HG03064 (cell line): Measurements from ENCODE around the gene LAMA2.

ENCODE experiments used
- ATAC-seq: cut with Tn5 transposase; IDR thresholded peaks from one replicate; pipeline ENCODE4 v1.9.1; 2021; ENCODE audit warnings: low read depth; ENCODE audit not compliant: unreplicated experiment

LAMA2 gene

DNA sequence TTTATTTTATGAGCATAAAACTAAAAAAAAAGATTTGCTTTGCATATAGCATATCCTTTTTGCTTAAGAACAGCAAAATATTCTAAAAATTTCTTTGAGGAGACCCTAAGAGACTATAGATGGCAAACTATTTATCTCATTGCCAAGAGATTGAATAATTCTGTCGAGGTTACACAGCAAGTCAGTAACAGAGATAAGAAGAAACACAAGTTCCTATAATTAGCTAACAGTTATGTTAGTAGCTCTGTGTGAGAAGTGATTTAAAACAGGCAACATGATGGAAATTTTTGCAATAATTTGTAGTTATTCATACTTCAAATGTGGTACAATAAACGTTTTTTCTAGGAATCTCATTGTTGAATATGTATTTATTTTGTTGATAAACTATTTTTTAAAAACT is 9.1 kb downstream of the LAMA2 start:
- ATAC-seq = no peak

DNA sequence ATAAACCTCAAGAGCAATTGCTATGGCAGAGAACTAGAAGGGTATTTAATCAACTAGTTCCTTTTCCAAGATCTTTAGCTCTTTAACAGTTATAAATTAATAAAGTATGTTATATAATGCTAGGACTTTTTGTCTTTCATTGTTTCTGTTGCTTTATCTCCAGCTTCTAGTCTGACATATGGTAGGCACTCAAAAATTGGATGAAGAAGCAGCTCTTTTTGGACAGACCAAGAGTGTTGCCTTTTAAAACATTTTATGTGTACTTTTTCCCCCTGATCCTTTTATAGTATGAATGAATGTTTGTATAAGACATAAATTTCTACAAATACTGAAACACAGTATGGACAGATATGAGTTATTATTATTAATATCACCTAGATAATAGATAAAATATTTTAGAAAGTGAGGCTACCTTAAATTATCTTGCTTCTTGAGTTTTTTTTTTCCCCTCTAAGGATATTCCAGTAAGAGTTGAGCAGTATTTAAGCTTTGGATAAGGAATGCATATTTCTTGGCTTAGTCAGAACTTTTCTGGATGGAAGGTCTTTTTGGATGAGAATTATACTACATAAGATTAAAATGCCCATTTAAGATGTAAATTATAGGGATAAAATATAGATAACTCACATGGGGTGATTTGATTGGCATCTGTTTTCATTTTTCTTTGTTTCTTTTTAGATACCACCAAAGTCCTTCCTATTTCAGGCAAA is 16.6 kb downstream of the LAMA2 start:
- no peak for ATAC-seq

DNA sequence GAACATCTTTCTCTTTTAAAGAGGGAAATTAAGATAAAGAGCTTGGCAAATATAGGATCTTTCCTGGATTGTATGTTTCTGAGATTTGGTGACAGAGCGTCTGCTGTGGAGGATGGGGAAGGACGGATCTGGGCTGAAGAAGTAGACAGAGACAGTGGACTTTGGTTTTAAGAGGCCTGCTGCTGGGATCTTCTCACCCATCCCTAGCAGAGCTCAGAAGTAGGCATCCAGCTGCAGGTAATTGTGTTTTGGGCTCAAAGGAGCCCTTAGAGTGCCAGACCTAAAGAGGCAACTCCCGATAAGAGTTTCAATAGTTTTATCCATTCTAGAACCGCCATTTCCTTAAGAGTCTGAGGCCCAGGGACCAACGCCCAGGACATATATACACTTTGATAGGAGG is 20.8 kb downstream of the LAMA2 start:
- ATAC-seq = no peak

DNA sequence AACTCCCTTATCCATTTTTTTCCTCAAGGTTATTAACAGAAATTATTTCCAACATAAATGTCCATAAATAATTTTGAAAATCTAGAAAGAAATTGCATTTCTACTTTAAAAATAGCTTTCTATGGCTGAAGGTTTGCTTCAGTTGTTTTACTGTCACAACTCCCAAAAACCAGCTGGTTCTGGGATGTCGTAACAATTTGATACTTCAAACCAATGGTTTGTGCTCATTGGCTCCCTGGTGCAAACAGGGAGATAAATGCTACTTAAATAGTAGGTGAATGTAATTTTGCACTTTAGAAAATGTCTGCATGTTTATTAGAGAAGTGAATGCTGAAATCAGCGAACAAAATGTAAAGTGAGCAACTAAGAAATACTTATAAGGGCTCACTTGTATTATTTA is 31.1 kb downstream of the LAMA2 start:
- ATAC-seq = no peak

DNA sequence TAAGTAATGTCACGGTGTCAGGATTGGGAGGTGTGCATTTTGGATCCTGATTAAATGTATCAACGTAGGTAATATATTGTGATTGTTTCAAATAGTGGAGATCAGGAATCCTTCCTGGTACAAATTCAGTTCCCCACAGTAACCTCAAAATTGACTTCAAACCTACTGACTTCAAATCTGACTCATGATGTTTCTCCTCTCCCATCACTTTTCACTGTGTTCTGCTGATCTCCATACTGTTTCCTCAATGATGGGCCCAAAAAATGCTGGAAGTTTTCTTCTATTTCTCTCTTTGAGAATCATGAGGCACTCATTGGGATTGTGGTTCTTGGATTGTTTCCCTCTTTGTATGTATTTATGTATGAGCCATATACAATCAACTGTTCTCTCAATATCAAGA is 35.9 kb downstream of the LAMA2 start:
- ATAC-seq = no peak

DNA sequence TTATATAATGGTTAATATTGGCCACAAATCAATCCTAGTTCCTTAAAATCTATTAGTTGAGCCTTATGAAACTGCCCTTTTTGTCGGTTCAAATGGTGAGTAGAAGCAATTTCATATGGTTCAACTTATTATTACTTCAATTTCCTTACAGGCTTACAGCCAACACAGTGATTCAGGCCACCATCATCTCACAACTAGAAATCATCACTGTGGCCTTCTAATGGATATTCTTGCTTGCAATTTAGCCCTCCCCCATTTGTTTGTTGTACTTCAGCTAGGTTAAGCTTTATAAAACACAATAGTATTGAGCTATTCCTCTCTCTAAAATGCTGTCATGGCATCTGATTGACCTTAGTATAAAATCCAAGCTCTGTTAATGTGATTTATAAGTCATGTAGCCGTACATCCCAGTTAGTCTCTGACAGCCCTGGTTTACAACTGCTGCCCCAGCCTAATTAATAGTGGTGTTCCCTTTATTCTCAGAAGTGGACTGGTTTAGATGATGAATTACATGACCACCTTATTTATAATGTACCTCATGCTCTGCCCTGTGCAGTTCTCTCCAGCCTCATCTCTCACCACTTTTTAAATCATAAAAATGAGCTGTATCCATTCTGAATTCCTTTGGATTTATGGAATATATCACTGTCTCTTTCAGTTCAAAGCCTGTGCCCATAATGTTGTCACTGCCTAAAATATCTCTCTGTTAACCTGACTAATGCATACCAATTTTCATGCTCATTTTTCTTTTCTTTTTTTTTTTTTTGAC is 36.7 kb downstream of the LAMA2 start:
- ATAC-seq = no peak

DNA sequence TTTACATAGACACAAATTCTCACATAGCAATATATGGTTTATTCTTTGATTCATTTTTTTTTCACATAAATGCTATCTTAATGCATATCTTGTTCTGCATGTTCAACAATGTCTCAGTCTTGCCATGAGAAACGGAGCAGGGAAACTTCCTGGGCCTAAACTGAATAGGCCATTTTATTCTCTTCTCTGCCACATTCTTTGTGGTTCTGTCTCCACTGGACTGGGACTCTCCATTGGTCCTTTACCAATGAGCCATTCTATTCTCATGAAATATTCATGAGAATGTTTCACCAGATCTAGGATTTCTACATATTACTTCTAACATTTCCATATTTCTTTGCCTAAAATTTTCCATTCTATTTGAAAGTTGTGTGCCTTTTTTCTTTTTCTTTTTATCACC is 42.8 kb downstream of the LAMA2 start:
- no peak for ATAC-seq

DNA sequence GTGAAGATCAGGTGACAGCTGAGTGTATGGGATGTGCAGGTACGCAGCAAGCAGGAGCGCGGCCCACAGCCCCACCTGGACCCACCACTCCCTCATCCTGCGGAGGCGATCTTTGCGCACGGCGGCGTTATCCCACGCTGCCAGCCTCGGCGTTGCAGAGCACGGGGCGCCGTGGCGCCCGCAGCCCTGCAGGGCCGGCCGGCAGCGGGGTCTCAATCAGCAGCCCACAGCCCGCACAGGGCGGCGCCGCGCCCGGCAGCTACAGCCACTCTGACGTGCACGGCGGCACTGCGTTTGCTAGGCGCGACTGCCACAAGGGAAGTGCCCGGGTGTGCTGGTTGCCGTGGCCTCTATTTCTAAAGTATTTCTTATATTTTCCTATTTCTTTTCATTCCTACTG is 46.9 kb downstream of the LAMA2 start:
- ATAC-seq = no peak

DNA sequence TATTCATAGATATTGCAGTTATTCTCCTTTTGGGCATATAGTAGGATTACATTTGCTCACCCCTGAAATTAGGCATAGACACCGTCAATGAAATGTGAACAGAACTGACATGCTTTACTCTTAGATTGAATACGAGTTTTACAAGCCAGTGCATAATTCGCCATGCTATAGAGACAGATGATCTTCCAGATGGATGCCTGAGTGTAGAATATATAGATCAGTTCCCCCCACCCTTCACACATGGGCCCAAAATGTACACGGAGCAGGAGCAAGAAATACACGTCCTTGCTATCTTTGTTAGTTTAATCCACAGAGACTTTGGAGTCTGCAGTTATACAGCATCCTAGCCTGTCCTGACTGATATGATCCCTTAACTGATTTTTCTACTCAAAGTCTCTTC is 47.4 kb downstream of the LAMA2 start:
- no peak for ATAC-seq

DNA sequence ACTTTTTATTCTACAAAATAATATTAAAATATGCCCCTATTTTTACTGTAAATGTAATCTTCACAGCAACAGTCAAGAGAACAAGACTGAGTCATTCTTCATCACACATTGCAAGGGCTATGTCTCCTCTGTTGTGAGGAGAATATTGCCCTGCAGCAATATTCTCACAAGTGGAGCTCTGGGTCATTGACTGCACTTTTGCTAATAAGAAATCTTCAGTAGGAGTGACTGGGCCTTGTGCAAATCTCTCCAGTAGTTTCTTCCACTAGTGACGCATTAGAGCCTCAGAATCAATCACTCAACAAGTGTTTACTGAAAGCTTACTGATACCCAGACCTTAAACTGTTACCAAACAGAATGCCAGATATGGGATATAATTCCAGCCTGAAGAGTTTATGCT is 49.1 kb downstream of the LAMA2 start:
- ATAC-seq = no peak

DNA sequence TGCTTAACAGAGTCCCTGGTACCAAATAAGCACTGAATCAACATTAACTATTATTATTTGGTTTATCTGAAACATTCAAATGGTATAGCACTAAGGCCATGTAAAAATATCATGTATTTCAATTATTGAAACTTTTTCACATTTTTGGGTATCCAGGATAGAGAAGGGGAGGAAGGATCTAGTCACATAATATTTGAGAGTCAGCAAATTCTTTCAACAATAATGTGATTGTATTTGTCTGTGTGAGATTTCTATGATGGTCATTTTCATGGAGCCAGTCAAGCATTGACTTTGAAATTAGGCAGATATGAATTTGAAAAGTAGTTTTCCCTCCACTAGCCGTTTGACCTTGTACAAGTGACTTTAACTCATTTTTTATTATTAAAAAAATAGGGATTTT is 67.9 kb downstream of the LAMA2 start:
- no peak for ATAC-seq

DNA sequence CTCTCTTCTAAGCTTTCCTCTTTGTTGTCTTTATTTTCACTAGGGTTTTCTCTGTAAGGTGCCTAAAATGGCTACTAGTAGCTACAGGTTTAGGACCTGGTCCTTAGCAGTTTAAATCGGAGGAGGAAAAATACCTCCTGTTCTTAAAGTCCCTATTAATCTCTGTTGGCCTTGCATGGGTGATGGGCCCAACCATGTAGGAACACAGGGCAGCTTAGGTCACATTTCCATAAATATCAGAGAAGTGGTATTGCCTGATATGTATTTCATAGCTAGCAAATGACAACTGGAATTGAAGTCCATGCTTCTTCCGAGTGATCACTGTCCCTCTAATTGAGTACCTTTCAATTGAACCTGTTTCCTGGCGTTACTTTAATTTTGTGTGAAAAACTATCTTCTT is 70.0 kb downstream of the LAMA2 start:
- no peak for ATAC-seq

DNA sequence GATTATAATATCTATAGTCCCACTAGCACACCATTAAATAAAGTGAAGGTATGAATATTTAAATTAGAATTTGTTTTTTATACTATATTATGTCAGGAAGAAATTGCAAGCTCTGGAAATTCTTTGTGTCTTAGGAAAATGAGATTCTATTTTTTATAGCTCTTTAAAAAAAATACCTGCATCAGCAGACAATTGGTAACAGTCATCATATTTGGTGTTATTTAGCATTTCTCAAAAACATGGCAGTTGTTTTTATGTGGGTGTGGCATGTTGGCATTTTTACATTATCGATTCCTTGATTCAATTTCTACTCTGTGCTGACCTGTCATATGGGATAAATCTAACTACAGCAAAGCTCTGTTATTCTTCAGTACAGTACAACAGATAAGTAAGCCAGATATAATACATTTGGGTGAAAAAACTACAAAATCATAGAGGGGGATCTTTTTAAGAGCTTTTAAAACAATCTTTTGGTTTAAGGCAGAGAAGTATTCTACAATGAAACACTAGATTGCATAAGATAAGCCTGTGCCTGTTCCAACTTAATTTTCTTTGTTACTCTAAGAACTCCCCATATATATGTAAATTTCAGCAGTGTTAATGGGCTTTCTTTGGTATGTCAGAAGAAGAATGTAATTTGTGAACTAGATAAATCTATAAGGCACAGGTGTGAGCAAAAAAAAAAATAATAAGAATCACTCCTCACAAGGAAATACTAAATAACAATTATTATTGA is 71.5 kb downstream of the LAMA2 start:
- ATAC-seq = no peak

DNA sequence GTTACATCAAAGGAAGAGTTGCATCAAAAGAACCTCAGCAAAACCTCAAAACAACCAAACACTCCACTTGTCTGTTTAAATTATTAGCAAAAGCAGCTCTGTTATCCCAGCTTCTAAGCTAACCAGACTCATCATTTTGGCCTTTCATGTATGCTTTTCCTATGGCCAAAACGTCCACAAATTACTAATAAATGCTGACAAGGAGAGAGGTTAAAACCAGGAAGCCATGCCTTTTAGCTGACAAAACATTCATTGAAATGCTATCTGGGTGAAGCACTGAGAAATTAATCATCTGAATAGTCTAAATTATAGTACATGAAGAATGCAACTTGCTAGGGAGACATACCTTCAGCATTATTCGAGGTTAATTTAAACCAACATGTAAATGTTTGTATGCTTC is 80.6 kb downstream of the LAMA2 start:
- no peak for ATAC-seq

DNA sequence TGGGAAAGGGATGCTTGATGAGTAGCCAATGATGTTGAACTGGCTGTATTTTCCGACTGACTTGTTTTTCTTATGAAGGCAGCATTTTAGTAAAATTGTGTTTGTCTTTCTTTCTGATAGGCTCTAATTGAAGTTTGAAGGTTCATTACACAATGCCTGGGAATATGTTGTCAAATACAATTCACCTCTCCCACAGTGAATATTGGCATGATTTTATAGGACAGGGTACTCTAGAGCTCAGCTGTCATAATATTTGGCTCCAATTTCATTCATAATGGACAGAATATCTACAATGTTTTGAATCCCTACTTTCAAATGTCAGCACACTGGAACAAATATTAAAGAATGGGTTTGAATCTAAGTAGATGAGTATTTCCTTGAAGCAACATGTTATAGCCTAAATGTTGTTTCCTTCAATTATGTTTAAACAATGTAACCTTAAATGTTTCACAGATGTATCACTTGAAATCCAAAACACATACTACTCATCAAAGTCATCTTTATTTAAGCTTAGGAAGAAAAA is 81.4 kb downstream of the LAMA2 start:
- ATAC-seq = no peak

DNA sequence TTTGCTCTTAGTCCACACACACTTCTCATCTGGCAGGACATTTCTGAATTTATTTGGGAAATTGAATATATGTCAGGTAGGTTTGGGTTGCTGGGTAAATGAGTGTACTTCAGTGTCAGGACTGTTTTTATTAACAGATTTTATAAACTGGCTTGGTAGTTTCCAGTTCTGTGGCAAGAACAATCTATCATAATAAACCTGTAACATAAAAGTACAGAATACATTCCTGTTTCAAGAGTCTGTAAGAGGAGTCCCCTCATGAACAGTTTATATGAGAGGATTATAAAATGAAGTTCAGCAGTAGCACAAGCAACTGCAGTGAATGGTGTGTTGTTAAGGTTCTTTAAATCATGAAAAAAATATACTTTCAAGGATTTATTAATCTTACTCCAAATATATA is 81.8 kb downstream of the LAMA2 start:
- no peak for ATAC-seq

DNA sequence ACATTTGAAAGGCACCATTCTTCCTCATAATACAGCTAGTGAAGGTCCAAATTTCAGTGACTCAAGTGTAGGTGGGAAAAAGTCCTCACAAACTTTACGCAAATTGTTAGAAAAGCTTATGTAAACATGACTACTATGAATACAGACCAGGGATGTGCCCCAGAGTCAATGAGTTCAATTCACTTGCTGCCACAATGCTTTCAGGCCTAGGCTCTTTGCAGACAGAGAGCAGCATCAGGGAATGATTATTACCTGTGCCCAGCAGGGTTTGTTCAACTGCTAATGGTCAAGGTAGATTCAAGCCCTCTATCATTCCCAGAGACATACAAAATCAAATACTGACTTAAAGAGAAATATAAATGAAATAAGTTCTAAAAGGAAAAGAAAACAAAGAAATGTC is 84.0 kb downstream of the LAMA2 start:
- no peak for ATAC-seq

DNA sequence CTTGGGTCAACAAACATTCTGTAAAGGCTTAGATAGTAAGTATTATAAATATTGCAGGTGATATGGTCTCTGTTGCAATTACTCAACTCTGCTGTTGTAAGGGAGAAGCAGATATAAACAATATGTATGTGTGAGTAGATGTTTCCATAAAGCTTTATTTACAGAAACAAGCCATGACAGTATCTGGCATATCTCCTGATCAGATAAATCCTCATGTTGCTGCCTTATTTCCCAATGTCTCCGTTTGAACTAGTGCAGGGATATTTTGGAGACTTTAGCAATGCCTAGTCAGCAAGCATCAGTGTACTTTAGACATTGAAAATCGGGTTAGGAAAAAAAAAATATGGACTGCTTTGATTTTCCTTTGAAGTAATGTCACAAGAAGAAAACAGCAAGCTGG is 96.1 kb downstream of the LAMA2 start:
- ATAC-seq = no peak

DNA sequence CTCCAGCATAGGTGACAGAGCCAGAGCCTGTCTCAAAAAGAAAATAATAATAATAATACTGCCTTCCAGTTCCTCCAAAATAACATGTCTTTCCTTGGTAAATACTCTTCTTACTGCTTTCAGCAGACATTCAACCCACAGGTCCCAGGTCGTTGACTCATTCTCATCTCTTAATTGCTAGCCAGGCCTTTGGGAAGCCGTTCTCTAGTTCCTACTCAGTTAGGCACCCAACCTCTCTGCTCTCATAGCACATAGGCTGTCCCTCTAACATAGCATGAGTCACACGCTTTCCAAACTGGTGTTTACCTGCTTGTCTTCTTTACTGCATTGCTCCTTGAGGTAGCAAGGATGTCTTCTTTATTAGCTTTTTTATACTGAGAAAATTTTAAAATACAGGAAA is 98.8 kb downstream of the LAMA2 start:
- no peak for ATAC-seq

DNA sequence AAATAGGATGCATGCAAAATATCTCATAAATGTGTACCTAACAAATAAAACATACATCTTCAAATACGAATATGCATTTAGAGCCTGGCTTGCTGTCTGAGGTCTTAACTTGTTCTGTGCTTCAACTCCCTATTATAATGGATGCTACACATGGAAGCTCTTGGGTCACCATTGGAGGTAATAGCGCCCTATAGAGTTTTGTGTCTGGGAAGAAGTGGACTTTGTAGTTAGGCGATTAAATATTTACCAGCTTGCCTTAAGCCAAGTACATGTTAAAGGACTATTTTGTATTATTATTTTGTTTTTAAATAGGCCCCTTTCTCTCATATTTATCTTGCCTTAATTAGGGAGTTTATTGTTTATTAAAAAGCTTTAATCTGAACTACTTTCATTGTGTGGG is 107.4 kb downstream of the LAMA2 start:
- ATAC-seq = no peak

DNA sequence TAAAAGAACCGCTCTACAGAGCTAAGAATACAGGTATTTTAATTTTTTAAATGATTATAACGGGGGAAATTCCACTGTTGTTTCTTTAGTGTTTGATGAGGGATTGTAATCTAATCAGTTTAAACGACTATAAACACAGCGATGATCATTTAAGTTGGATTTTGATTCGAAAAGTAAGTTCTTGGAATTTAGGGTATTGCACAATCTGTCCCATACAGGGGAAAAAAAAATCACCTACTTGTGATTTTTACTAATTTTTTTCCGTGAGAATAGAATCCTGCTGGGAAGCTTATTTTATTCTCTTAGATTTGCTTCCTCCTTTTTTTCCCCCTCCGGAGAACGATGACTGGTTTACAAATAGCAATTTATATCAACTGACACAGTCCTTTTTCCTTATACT is 108.0 kb downstream of the LAMA2 start:
- ATAC-seq = no peak

DNA sequence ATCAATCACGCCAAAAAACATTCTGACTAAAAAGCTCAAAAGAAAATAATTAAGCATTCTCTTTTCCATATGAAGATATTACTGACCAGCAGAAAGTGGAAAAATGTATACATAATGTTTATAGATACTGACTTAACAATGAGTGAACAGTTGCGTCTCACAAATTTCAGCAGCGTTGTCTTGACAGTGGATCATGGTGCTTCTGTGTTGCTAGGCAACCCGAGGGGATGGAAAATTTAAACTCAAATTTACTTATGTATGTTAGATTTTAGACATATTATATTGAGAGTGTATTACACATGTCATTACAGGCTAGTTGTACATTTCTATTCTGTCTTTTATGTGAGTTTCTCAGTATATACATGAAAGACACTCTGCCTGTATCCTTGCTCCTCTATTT is 110.2 kb downstream of the LAMA2 start:
- ATAC-seq = no peak
